GM12865 (cell line): ENCODE results near the gene MED12L.

ENCODE experiments used
- DNase-seq: peaks from one replicate; pipeline ENCODE4 v3.0.0; 2010; ENCODE audit warnings: low read depth
- H3K4me3 ChIP-seq: 2 replicates; pipeline ENCODE4 v1.5.1; 2011; ENCODE audit warnings: mild to moderate bottlenecking, low read depth, low read length, control low read depth
- CTCF ChIP-seq: IDR thresholded peaks from 2 replicates; pipeline ENCODE4 v1.5.1; 2011; ENCODE audit warnings: low read length, control low read depth, low read depth, inconsistent platforms; ENCODE audit not compliant: insufficient read depth; ENCODE audit errors: missing control alignments

MED12L gene

DNA sequence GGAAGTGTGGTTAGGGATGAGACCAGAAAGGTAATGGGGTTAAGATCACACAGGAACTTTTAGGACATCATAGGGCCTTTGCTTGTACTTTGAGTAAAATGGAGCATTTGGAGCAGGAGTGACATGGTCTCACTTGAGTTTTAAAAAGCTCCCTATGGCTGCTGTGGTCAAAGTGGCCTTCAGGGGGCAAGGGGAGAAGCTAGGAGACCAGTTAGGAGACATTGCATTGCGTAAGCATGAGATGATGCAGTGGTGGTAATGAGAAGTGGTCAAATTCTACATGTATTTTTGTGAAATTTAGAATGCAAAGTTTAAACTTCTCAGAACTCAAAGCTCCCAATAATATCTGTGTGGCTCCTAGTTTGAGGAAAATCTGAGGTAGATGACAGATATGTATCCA, 27.9 kb downstream of the MED12L start:
- no peak for TF ChIP-seq CTCF
- DNase-seq: no peak
- no peak overlapping the region for H3K4me3 ChIP-seq

DNA sequence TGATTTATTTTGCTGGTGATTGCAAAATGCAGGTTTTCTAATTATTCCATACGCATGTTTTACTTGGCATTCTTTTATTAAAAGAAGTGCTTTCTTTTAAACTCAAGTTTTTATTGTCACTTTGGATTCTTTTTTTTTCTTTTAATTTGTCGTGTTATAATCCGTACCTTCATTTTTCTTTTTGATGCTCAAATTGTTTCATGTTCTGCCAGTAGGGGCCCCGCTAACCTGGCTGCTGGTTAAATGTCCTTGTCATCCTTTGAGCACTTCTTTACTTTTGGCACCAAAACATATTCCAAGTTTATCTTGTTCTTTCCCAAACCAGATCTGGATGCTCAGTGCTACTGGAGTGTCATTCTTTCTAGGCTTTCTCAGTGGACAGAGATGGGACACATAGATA, 31.6 kb downstream of the MED12L start:
- DNase-seq: no peak
- H3K4me3 ChIP-seq: no peak overlapping the region
- TF ChIP-seq CTCF: no peak

DNA sequence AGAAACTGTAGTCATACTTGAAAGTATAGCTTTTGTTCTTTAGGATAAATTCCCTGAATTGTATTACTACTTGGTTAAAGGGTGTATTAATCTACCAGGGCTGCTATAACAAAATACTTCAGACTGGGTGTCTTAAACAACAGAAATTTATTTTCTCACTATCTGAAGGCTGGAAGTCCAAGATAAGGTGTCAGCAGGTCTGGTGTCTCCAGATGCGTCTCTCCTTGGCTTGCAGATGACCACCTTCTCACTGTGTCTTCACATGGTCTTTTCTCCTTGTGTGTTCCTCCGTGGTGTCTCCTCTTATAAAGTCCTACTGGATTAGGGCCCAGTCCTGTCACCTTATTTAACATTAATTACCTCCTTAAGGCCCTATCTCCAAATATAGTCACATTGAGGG, 33.7 kb downstream of the MED12L start:
- TF ChIP-seq CTCF: no peak
- no peak overlapping the region for H3K4me3 ChIP-seq
- no peak for DNase-seq

DNA sequence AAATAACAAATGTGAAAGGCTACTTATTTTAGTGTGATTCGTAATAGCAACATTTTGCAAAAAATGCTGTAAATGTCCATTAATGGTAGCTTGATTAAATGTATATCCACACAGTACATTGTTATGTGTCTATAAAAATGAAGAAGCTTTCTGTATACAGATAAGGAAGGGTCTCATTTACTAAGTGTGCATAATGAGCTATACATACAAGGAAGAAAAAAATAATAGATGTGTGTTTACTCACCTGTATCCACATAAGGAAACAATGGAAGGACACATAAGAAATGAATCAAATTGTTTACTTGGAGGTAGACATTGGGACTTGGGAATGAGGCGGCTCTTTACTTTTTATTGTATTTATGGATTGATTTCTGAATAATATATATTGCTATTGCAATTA, 34.9 kb downstream of the MED12L start:
- DNase-seq: no peak
- H3K4me3 ChIP-seq: no peak overlapping the region
- TF ChIP-seq CTCF: no peak

- H3K4me3 ChIP-seq: no peak overlapping the region
Measured at GRCh38 chr3:151121016-151121415, 35.6 kb downstream of the MED12L start.

GRCh38 chr3:151123827-151124226, 38.4 kb downstream of the MED12L start:
- no peak for TF ChIP-seq CTCF
- DNase-seq: no peak
- no peak overlapping the region for H3K4me3 ChIP-seq

More at GRCh38 chr3:151121016-151121415, 35.6 kb downstream of the MED12L start:
- no peak for DNase-seq
- TF ChIP-seq CTCF: no peak

- H3K4me3 ChIP-seq: no peak overlapping the region
- no peak for DNase-seq
- no peak for TF ChIP-seq CTCF
Measured at GRCh38 chr3:151124476-151124875, 39.0 kb downstream of the MED12L start.
